ENCODE results near the gene UBE2N.
"Not testable (repeated sequence)": the region's sequence is repeated elsewhere in the genome, so short reads cannot be mapped to it uniquely, and the experiment has no call there.

Gene UBE2N

DNA sequence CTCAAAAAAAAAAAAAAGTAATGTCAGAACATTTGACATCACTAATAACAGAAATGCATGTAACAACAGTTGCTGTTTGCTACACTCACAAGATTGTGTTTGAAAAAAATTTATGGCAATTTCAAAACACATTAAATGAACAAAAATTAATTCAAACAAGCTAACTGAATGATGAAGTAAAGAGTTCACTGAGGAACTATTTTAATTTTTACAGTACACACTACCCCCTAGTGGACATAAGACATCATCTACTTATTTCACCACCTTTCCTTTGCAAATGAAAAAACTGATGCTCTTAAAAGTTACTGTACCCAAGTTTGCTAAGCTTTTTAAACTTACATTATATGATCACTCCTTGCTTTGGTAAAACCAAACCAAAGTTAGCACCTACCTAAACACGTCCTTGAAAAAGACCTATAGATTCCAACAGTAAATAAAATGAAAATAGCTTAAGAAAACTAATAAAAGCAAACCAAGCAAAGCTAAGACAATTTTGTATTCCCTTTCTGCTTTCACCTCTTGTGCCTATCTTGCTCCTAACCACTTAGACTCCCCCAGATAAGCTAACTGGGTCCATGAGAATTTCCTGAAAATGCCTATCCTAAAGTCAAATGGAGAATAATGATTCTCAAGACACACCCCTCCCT lies 22.2 kb downstream of the UBE2N start:
- DNase-seq (ENCODE audit: insufficient read length, low spot score) (no peak), FAIRE-seq (no peak)
- TF ChIP-seq SPI1 (IDR thresholded peaks at IDR 0.05; ENCODE audit: low read depth, low read length), result no peak
- no peak for TF ChIP-seq POLR2AphosphoS5 (IDR thresholded peaks at IDR 0.05; ENCODE audit: low read depth, low read length)
- TF ChIP-seq TAF1 (IDR thresholded peaks at IDR 0.05; ENCODE audit: low read depth, low read length), result no peak
- no peak for TF ChIP-seq POLR2A (IDR thresholded peaks at IDR 0.05; ENCODE audit: low read depth, low read length)
- TF ChIP-seq PAX5 (IDR thresholded peaks at IDR 0.05; ENCODE audit: insufficient read depth, low read length, severe bottlenecking), result no peak
- no peak for TF ChIP-seq POU2F2 (IDR thresholded peaks at IDR 0.05; ENCODE audit: low read depth, low read length)

DNA sequence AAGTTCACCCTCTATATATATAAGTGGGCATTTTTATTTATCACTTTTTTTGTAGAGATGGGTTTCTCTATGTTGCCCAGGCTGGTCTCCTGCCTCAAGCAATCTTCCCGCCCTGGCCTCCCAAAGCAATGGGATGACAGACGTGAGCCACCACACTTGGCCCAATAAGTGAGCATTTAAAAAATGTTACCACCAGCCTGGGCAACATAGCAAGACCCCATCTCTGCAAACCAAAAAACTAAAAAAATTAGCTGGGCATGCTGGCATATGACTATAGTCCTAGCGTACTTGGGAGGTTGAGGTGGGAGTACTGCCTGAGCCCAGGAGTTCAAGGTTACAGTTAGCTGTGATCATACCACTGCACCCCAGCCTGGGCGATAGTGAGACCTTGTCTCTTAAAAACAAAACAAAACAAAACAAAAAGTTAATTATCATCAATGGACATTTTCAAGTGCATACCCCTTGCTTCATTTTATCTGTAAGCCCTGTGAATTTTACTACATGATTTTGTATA lies 23.7 kb downstream of the UBE2N start:
- TF ChIP-seq TAF1 (IDR thresholded peaks at IDR 0.05; ENCODE audit: low read depth, low read length) (no peak), PAX5 (IDR thresholded peaks at IDR 0.05; ENCODE audit: insufficient read depth, low read length, severe bottlenecking) (no peak)
- DNase-seq (ENCODE audit: insufficient read length, low spot score), result no peak
- no peak for FAIRE-seq

DNA sequence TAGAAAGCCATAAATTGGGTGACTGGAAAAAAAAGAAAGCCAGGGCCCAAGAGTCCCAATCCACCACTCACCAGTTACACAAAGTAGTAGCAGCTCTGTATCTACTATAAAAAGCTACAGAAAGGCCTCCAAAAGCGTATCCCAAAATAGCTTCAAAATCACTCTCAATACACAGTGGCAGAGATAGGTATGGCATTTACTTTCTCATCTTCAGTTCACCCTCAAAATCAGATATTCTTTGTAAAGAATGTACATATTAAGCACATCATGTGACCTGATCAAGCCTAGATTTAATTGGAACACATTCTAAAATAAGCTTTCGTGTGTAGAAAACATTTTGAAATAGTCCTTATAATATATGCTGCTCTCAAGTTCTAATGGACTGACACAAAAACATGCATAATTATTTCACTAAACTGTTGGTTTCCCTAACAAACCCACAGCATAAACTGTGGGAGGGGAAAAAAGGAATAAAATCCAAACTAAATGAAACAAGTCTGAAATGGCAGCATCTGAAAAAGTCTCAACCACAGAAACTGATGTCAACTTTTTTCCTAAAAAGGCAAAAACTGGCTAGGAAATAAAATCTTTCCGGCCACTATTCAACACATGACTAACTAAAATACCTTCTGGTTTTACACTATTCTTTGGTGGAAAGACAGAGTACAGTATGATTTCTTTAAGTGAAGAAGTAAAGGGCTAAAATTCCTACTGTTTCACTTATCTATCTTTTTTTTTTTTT lies 25.9 kb downstream of the UBE2N start:
- FAIRE-seq, result no peak

DNA sequence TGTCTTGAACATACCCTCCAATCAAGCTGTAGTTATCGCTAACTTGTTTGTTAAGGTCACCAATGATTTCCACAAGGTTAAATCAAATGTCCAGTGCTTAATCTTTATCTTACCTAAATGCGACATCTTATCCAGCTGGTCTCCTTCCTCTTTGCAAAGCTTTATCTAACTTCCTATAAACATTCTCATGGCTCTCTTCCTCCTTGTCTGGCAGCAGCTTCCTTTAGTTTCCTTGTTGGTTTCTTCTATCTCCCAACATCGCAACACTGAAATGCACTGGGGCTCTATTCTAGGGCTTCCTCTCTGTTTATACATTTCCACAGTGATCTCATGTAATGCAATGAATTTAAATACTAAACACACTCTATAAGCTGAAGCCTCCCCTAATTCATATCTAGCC lies 28.7 kb downstream of the UBE2N start:
- TF ChIP-seq POLR2AphosphoS5 (IDR thresholded peaks at IDR 0.05; ENCODE audit: low read depth, low read length), result no peak
- TF ChIP-seq PAX5 (IDR thresholded peaks at IDR 0.05; ENCODE audit: insufficient read depth, low read length, severe bottlenecking), result no peak
- no peak for TF ChIP-seq POU2F2 (IDR thresholded peaks at IDR 0.05; ENCODE audit: low read depth, low read length)
- FAIRE-seq, result no peak
- DNase-seq (ENCODE audit: insufficient read length, low spot score), result no peak

More for the DNA sequence above, 25.9 kb downstream of the UBE2N start:
- no peak for TF ChIP-seq TAF1 (IDR thresholded peaks at IDR 0.05; ENCODE audit: low read depth, low read length)
- TF ChIP-seq POU2F2 (IDR thresholded peaks at IDR 0.05; ENCODE audit: low read depth, low read length), result no peak
- no peak for TF ChIP-seq POLR2AphosphoS5 (IDR thresholded peaks at IDR 0.05; ENCODE audit: low read depth, low read length)
- no peak for TF ChIP-seq PAX5 (IDR thresholded peaks at IDR 0.05; ENCODE audit: insufficient read depth, low read length, severe bottlenecking)
- TF ChIP-seq SPI1 (IDR thresholded peaks at IDR 0.05; ENCODE audit: low read depth, low read length), result no peak
- no peak for TF ChIP-seq POLR2A (IDR thresholded peaks at IDR 0.05; ENCODE audit: low read depth, low read length)
- no peak for DNase-seq (ENCODE audit: insufficient read length, low spot score)

DNA sequence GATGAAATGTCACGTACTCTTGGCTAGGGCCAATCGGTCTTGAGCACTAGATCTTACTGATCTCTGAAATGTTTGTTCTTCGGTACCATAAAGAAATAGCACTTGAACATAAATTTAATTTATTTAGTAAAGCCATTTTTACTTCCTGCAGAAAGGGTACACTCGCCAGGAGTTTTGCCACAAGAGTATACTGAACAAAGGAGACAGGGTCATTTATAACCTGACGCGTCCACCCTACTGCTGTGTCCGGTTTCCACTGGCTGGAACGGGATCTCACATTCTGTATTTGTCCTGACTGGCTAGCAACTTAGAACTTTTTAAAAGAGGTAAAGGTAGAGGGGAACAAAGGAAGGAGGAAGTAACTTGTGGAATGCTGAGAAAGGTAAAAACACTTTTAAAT lies 29.4 kb downstream of the UBE2N start:
- DNase-seq (ENCODE audit: insufficient read length, low spot score); FAIRE-seq: not testable (repeated sequence)

DNA sequence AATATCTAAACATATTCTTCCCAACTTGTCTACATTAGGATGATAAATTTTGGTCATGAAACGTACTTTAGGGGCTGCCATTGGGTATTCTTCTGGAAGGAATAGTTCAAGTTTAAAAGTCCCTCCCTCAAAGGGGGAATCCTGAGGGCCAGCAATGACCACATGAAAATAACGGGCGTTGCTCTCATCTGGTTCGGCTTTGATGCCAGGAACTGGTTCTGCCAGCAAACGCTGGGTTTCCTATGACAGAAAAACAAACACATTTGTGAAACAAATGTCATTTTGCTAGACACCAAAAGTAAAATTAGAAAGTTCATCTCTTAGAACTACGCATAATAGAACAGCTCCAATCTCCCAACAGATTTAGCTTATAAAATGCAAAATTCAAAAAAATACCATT lies 30.7 kb downstream of the UBE2N start:
- DNase-seq (ENCODE audit: insufficient read length, low spot score); FAIRE-seq: not testable (repeated sequence)

DNA sequence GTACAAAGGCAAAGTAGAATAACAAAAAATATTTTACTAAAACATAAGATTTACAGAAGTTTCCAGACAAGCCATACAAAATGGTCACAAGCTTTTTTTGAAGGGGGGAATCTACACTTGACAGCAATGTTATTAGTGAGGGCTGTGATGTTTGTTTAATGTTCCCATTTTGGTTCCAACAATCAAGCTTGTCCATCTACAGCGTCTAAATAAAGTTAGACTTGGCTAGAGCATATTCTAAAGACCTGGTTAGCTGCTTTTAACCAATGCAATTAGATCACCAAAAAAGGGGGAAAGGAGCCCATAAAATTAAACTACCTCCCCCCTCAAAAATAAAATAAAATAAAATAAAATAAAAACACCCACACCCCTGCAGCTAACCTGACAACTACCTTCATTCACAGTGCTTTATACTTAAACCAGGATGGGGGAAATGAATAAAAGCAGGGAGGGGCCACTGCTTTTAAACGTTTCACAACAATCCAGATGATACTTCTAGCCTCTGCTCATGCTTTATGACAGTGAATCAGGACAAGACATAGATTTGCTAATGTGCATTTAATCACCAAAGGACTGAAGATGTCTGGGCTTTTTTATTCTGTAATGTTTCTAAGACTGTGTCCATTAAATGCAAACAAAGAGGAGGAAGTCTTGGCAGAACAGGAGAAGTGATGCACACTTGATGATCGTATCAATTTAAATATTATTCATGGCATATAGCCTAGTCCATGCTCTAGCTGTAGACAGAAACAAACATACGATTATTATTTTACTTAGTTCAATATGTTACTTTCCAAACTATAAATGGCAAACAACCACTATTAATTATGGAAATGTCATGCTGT lies 32.2 kb downstream of the UBE2N start:
- DNase-seq (ENCODE audit: insufficient read length, low spot score); FAIRE-seq: not testable (repeated sequence)

DNA sequence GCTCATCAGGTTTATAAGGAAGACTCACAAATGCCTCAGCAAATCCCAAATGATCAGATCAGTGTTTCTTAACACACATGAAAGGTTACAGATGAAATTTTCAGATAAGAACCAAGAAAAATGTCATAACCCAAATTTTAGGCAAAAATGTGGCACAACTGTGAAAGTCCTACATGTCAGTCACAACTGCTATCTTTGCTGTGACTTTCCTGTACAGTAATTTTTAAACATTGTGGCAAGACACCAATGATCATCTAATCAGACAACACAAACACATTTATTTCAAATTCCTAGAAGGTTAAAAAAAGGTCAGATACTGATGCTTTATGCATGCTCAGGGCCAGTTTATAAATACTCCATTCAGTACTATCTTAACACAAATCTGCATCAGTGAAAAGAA lies 32.9 kb downstream of the UBE2N start:
- no peak for FAIRE-seq
- TF ChIP-seq SPI1 (IDR thresholded peaks at IDR 0.05; ENCODE audit: low read depth, low read length), result no peak
- TF ChIP-seq POLR2A (IDR thresholded peaks at IDR 0.05; ENCODE audit: low read depth, low read length), result no peak
- TF ChIP-seq TAF1 (IDR thresholded peaks at IDR 0.05; ENCODE audit: low read depth, low read length), result no peak
- no peak for TF ChIP-seq PAX5 (IDR thresholded peaks at IDR 0.05; ENCODE audit: insufficient read depth, low read length, severe bottlenecking)
- no peak for TF ChIP-seq POU2F2 (IDR thresholded peaks at IDR 0.05; ENCODE audit: low read depth, low read length)
- TF ChIP-seq POLR2AphosphoS5 (IDR thresholded peaks at IDR 0.05; ENCODE audit: low read depth, low read length), result no peak
- no peak for DNase-seq (ENCODE audit: insufficient read length, low spot score)

DNA sequence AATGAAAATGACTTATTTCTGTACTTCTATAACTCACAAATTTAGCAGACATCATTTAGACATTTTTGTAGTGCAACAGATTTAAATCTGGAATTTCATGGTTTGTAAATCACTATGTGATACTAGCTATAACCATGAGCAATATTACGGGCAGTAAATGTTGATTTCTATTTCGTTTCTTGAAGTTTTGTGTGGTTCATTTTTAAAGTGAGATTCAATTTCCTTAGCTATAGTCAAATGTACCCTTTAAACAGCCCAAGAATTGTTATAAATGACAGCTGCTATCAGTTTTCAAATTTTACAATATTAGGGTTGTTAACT lies 33.8 kb downstream of the UBE2N start:
- no peak for FAIRE-seq
- DNase-seq (ENCODE audit: insufficient read length, low spot score), result no peak
- TF ChIP-seq POU2F2 (IDR thresholded peaks at IDR 0.05; ENCODE audit: low read depth, low read length) (no peak), TAF1 (IDR thresholded peaks at IDR 0.05; ENCODE audit: low read depth, low read length) (no peak), SPI1 (IDR thresholded peaks at IDR 0.05; ENCODE audit: low read depth, low read length) (no peak), POLR2AphosphoS5 (IDR thresholded peaks at IDR 0.05; ENCODE audit: low read depth, low read length) (no peak), POLR2A (IDR thresholded peaks at IDR 0.05; ENCODE audit: low read depth, low read length) (no peak; the same call in 1 of the 2 replicates), PAX5 (IDR thresholded peaks at IDR 0.05; ENCODE audit: insufficient read depth, low read length, severe bottlenecking) (no peak)

DNA sequence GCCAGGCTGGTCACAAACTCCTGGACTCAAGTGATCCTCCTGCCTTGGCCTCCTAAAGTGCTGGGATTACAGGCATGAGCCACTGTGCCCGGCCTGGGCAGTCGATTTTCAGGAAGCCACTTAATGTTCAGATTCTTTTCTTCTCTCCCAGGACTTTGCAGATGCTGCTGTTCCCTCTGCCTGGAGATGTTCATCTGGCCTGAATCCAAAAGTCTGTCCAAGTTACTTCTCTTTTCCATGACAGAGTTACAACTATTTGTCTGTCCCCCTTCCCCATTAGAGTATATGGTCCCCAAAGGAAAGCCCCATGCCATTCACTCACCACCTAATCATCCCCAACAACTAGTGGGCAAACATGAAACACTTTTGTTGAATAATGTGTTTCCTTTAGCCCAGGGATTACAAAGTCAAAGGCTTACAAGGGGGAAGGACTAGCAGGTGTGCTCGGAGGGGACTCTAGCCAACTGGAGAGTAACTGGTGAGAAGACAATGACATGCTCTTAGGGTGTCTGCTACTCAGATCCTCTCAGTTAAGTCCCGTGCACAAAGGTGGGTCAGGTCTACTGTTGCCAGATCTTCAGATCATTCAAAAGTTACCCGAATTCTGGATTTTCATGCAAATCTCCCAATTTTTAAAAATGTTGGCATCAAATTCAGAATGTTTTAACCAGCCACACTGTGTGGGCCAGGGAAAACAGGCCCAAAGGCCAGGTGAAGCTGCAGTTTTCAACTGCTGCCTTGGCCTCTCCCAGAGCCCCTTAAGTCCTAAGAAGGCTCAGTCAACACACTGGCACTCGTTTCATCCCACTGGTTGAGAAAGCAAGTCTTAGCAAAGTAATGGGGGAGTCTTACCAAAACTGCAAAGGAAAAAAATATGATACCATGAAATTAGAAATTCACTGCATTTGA lies 34.4 kb downstream of the UBE2N start:
- TF ChIP-seq PAX5 (IDR thresholded peaks at IDR 0.05; ENCODE audit: insufficient read depth, low read length, severe bottlenecking), result no peak
- TF ChIP-seq POLR2AphosphoS5 (IDR thresholded peaks at IDR 0.05; ENCODE audit: low read depth, low read length), result peak; percentile 69
- TF ChIP-seq POLR2A (IDR thresholded peaks at IDR 0.05; ENCODE audit: low read depth, low read length), result peak; percentile 33
- DNase-seq (ENCODE audit: insufficient read length, low spot score), result no peak
- FAIRE-seq, result no peak

Measured in GM12891 (cell line).